ENCODE measurements around the gene LMO7.

Gene LMO7

DNA sequence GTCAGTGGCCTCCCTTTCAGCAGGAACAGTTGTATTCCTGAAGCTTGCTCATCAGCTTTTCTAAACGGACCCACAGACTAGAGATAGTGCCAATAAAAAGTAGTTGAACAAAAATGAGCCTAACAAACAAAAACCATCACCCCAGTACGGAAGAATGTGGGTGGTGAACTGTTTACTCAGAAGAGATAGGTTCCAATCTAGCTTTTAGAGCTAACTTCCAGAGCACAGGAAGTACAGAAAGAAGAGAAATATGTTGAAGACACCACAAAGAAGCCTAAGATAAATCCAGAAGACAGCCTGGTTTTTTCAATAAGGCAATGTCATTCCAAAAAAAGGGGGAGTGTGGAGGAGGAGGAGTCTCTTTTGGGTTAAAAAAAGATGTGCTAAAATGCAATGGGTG, 2.8 kb upstream of the LMO7 start:
- peak; percentile 87 for DNase-seq (ENCODE audit: low read depth)
- no peak overlapping the region for H3K4me3 ChIP-seq (replicated peaks; ENCODE audit: low read depth, low read length)
- TF ChIP-seq, protein P1, sequence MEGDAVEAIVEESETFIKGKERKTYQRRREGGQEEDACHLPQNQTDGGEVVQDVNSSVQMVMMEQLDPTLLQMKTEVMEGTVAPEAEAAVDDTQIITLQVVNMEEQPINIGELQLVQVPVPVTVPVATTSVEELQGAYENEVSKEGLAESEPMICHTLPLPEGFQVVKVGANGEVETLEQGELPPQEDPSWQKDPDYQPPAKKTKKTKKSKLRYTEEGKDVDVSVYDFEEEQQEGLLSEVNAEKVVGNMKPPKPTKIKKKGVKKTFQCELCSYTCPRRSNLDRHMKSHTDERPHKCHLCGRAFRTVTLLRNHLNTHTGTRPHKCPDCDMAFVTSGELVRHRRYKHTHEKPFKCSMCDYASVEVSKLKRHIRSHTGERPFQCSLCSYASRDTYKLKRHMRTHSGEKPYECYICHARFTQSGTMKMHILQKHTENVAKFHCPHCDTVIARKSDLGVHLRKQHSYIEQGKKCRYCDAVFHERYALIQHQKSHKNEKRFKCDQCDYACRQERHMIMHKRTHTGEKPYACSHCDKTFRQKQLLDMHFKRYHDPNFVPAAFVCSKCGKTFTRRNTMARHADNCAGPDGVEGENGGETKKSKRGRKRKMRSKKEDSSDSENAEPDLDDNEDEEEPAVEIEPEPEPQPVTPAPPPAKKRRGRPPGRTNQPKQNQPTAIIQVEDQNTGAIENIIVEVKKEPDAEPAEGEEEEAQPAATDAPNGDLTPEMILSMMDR (IDR thresholded peaks at IDR 0.05; ENCODE audit: low read length, missing control alignments), result no peak

DNA sequence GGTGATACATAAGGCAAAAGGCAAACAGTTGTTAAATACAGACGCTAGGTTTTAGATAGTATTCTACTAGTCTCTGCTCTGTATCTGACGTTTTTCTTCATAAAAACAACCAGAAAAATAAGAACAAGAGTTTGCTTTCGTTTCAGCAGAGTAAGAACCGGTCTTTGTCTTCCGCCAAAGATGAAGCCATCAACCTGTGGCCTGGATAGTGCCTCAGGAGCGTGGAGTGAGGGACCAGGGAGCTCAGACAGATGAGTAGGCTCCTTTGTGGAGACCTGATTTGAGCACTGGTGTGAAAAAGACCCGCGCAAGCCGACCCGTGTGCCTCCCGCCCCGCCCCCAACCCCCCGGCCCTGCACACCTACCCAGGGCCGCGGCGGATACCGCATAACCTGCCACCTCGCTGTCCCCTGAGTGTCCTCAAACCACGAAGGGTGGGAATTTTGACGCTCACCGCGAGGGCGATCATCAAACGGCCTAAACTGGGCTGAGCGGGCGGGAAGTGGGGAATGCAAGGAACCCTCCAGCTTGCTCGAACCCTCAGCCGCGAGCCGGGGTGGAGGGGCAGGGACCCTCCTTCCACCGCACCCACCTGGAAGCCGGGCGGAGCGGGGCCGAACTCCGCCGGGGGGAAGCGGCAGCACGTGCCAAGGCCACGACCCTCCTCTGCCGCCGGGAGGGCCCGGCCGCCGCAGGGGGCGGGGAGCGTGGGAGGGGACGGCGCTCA, 866 bp upstream of the LMO7 start:
- peak overlapping the region; percentile 85 for H3K4me3 ChIP-seq (replicated peaks; ENCODE audit: low read depth, low read length)
- no peak for DNase-seq (ENCODE audit: low read depth)
- TF ChIP-seq, protein P1 (IDR thresholded peaks at IDR 0.05; ENCODE audit: low read length, missing control alignments), result no peak

DNA sequence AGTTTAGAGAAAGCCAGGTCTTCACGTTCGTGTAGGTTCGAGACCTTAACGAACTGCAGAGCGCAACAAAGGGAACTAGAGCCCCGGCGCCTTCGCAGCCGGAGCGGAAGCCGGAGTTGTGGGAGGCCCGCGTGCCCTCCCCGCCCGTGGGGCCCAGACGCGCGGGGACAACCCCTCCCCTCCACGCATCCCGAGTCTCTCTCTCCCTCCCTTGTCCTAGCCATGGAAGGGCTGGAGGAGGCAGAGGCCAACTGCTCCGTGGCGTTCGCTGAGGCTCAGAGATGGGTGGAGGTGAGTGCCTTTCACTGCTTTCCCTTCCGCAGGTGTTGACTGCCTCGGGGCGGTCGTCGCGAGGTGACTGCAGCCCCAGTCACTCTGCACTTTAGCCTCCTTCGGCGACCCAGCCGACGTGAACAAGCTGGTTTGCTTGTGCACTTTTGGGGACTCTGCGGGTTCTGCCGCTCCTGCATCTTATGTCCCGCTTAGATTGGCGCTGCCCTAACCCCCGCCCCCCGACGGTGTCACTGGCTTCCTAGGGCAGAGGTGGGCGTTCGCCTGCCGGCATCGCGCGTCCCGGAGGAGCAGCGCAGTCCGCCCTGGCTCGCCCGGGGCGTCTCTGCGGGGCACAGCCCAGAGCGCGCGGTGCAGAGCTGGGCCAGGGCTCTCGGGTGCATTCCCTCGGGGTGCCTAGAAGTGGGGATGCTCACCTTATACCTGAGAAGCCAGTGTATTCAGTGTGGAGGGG, 478 bp downstream of the LMO7 start:
- peak overlapping the region; percentile 85 for H3K4me3 ChIP-seq (replicated peaks; ENCODE audit: low read depth, low read length)
- TF ChIP-seq, protein P1 (IDR thresholded peaks at IDR 0.05; ENCODE audit: low read length, missing control alignments), result no peak
- DNase-seq (ENCODE audit: low read depth), result peak; percentile 47

DNA sequence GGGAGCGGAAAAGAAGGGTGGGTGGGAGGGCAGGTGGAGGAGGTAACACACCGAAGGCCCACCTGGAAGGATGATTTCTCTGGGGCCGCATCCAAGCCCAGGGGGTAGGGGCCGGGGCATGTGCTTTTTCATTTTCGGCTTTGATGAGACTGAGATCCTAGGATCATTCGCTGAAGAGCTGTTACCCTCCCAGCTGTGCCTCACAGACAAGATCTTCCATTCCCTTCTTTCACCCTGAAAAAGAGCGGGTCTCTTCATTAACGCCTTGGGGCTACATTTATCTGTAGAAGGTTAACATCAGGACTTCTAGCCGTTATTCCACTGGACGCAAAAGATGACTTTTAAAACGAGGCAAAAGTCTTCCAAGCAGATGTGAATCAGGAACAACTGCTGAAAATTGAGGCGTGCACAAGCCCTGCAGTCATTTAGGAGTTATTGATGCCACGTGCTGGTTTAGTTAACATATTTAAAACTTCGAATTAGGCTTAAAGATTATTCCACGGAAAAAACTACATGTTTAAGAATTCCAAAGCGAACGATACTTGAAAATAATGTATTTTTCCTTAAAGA, 1.1 kb downstream of the LMO7 start:
- no peak for DNase-seq (ENCODE audit: low read depth)
- TF ChIP-seq, protein P1 (IDR thresholded peaks at IDR 0.05; ENCODE audit: low read length, missing control alignments), result no peak
- H3K4me3 ChIP-seq (replicated peaks; ENCODE audit: low read depth, low read length), result peak overlapping the region; percentile 85

DNA sequence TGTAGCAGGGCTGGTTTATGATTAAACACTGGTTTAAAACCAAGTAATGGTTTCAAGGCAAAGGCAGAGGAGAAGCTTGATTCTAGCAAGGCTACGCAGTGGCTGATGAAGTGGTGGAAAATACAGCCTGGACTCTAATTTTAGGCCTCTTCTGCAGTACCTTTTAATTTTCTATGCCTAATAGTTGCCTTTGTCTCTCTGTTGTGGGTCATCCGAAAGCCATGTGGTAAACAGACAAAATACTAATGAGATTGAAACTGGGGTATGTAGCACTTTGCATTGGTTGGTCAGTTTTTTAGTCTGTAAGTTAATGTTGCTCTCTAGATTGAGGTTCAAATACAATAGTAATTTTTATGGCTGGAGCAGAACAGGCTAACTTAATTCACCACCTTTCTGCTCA, 3.3 kb downstream of the LMO7 start:
- TF ChIP-seq, protein P1 (IDR thresholded peaks at IDR 0.05; ENCODE audit: low read length, missing control alignments), result no peak
- no peak for DNase-seq (ENCODE audit: low read depth)
- H3K4me3 ChIP-seq (replicated peaks; ENCODE audit: low read depth, low read length), result peak overlapping the region; percentile 1

DNA sequence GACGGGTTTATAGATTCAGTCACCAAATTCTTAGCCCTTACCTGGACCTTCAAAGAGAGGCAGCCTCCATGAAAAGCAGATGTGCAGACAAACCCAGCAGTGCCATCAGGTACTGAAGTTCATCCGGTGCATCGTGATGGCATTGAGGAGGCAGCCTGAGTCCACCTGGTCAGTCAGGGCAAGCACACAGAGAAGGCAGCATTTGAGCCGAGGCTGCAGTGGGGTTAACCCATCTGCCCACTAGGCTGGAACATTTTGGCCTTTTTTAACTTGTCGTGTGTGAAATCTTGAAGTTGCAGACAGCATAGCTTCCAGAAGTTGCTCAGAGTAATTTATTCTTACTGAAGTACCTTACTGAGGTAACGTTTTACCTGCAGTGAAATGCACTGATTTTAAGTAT, 4.9 kb downstream of the LMO7 start:
- TF ChIP-seq, protein P1 (IDR thresholded peaks at IDR 0.05; ENCODE audit: low read length, missing control alignments), result no peak
- no peak overlapping the region for H3K4me3 ChIP-seq (replicated peaks; ENCODE audit: low read depth, low read length)
- no peak for DNase-seq (ENCODE audit: low read depth)
